Stimulated activated CD8-positive, alpha-beta memory T cell treated with anti-CD3 and anti-CD28 coated beads, Interleukin-7, amount 100 ng/mL, for 48 hours (primary cell): ENCODE results near the gene CDCA3.

Source experiments
- DNase-seq, 2 donors: peaks; one replicate each; pipeline ENCODE4 v3.0.0-alpha.2; 2020; ENCODE audit warnings: low read depth in 1 of 2; ENCODE audit errors: extremely low read depth in 1 of 2

The CDCA3 gene

GRCh38 chr12:6823182-6824084 lies 27.7 kb downstream of the CDCA3 start:
- no peak for DNase-seq

DNA sequence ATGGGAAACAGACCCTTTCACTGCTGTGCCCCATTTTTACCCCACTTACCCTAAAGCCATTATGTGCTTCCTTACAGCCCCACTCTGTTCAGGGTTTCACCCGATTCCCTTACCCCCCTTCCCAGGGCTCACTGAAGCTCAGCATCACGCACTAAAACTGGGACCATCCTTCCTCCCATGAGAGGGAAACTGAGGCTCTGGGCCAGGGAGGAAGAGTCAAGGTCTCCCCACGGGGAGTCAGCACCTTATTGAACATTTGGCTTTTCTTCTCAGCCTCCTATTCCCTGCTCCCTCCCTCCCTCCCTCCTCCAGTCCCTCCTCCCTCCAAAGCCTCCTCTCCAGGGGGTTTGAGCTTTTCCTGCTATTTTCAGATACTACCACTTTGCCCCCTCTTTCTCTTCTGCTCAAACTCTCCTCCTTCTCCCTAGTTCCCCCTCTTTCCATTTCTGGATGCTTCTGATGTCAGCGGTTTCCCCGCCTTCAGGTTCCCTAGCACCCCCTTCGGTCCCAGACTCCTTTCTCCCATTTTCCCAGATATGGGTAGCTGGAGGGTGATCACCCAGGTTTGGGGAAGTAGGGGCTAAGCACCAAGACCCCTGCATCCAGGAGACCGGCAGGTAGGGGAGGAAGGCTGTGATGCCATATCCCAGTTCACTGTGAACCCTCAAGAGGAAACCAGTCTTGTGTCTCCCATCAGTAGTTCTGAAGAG lies 28.5 kb downstream of the CDCA3 start:
- DNase-seq, result no peak

DNA sequence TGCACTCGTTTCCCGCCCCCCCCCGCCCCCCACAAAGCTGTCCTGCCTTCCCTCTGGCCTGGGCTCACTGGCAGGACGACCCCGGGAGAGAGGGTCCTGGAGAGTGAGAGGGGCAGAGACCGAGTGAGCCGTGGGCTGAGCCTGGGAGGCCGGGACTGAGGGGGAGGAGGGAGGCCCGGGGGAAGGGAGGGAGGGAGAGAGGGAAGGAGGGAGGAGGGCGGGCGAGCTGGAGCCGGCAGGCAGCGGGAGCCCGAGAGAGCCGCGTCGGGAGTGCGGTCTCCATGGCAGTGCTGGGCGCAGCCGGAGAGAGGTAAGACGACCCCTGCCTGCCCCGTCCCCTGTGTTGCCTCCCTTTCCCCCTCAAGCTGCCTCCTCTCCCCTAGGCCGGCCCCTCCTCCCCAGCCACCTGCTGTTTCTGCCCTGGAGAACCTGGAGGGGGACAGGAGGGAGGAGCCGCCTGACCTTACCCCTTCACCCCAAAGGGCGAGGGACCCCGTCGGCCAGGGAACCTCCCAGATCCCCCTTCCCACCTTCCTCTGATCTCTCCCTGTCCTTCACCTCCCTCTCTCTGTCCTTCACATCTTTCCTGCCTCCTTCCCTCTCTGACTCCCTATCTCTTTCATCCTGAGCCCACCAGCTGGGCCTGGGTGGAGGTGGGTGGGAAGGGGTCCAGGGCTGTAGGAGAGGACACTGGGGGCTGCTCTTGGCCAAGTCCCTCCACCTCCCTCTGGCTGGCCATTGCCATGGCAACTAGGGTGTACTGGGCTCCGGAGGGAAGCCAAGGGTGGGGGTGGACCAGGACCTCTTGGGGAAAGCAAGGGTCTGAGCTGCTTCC lies 29.3 kb downstream of the CDCA3 start, which contains the start of gene GPR162:
Gene GPR162, plus strand, starts transcription at position 231 of the 835 bp plus-strand sequence. CDS start 2,078 bp downstream, outside the sequence.
- no peak for DNase-seq

DNA sequence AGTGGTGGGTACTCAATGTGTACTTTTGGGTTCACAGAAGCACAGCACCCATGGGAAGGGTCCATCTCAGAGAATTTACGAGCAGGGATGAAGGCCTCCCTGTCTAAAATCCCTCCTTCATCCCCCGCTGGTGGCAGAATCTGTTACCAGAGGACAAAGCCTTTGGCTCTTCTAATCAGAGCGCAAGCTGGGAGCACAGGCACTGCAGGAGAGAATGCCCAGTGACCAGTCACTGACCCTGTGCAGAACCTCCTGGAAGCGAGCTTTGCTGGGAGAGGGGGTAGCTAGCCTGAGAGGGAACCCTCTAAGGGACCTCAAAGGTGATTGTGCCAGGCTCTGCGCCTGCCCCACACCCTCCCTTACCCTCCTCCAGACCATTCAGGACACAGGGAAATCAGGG lies 30.9 kb downstream of the CDCA3 start:
- no peak for DNase-seq

- DNase-seq, result no peak
Measured at GRCh38 chr12:6819106-6820030, 31.7 kb downstream of the CDCA3 start.

DNA sequence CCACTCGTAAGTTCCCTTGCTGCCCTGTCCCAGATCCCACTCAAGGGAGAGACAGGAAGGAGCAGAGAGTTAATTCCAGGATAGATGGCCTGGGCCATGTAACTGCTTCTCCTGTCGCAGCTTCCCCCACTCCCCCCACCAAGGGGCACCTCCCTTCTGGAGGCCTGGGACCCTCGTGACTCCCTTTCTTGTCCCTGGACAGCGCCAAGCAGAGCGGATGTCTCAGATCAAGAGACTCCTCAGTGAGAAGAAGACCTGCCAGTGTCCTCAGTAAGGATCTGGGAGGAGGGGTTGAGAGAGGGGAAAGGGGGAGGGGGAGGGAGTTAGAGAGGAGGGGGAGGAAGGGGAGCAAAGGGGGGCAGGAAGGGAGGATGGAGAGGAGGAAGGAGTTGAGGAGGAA lies 32.4 kb downstream of the CDCA3 start:
- no peak for DNase-seq

DNA sequence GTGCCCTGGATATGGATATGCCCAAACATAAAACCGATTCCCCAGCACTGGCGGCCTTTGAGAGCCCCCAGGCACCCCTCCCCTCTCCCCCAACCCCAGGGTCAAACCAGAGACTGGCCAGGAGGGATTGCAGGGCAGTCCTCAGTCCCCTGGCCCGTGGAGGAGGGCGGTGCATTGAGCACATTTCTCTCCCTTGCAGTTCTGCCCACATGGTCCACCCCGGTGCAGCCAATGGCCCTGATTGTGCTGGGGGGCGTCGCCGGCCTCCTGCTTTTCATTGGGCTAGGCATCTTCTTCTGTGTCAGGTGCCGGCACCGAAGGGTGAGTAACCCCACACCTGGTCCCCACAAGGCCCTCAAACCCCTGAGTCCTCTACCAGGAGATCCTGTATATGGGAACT lies 32.9 kb downstream of the CDCA3 start:
- DNase-seq, result no peak

DNA sequence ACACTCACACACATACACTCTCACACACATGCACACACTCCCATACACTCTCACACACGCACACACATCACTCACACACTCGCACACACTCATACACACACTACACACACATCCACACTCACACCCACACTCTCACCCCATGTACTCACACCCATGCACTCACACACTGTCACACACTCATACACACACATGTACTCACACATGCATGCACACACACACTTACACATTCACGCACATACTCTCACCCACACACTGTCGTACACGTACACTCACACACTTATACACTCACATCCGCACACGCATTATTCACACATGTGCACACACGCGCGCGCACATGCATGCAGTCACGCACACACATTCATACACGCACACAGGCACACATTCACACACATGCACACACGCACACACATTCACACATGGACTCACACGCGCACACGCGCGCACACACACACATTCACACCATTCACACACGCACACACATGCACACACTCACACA lies 33.4 kb downstream of the CDCA3 start:
- DNase-seq, result no peak

DNA sequence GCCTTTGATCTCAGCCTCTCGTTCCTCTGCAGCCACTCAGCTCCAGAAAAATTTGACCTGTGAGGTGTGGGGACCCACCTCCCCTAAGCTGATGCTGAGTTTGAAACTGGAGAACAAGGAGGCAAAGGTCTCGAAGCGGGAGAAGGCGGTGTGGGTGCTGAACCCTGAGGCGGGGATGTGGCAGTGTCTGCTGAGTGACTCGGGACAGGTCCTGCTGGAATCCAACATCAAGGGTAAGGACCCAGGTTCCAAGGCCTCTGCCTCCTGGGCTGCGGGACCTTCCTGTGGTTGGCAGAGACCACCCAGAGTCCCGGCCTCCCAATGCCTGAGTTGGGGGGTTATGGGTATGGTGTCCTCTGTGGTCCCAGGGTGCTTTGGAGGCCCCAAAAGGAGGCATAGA lies 34.0 kb downstream of the CDCA3 start:
- DNase-seq, result no peak

DNA sequence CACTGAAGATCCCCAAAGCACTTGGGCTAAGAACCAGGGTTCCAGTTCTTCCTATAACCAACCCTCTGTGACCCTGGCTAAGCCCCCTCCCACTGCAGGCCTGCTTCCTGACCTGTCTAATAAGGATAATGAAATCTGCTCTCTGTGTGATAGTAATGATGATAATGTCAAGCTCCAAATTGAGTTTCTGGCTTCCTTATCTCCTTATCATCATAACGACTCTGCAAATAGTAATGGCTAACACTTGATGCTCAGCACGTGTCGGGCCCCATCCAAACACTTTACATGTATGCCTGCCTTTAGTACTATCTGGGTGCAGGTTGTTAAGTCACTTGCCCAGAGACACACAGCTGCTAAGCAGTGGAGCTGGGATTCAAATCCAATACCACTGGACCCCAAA lies 34.5 kb downstream of the CDCA3 start:
- no peak for DNase-seq

- DNase-seq, result no peak
Measured at GRCh38 chr12:6813363-6813762, 37.7 kb downstream of the CDCA3 start.

DNA sequence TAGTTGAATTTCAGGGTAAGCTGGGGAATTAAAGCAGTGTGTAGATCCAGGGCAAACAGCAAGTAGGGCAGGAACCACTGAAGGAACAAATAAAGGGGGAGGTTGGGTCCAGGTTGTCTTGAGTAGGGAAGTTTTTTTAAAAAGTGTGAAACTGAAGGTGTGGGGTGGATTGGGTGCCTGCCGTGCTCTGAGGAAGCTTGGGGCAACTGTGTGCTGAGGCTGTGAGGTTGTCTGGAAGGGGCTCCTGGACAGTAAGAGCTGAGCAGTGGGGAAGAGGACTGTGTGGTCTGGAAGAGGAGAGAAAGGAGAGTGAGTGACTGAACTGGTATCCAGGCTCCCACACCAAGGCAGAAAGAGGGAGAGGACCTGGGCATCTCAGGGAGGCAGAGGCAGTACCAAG lies 40.3 kb downstream of the CDCA3 start:
- no peak for DNase-seq

GRCh38 chr12:6809056-6809455 lies 42.0 kb downstream of the CDCA3 start:
- DNase-seq, result no peak

DNA sequence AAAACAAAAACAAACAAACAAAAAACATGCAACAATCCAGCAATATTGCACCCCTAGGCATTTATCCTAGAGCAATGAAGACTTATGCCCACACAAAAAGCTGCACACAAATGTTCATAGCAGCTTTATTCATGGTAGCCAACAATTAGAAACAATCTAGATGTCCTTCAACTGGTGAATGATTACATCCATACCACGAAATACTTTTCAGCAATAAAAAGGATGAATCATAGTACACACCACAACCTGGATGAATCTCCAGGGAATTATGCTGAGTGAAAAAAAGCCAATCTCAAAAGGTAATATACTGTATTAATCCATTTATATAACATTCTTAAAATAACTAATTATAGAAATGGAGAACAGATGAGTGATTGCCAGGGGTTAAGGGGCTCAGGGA lies 43.9 kb downstream of the CDCA3 start:
- DNase-seq, result no peak

DNA sequence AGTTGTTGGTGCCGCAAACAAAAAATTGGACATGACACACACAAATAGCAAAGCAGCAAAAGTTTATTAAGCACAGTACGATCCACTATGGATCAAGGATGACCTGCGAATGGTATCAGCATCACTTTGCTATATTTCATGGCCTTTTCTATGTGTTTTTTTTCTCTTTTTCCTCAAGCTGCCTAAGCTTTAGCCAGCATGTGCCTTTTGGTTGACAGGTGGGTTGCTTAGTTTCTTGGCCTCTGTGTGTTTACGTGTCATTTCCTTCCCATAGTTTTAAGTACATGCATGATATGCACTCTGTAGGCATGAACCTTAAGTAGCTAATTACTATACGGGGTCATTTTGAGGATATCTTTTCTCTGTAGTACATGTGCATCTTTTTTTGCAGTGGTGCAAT lies 51.9 kb downstream of the CDCA3 start:
- no peak for DNase-seq
